ENCODE results near the gene PSMA7. TPM values are rescaled to one million over a fixed set of nuclear protein-coding genes. Genes with fewer than 3 reads are reported as not detected.
"Not testable (repeated sequence)": the region's sequence is repeated elsewhere in the genome, so short reads cannot be mapped to it uniquely, and the experiment has no call there.

PSMA7 gene
- total RNA-seq, 1 donor from 2014 or later: 124 TPM

GRCh38 chr20:62126141-62126540 is 17.1 kb downstream of the PSMA7 start:
- intact Hi-C loops (cut with DNase I): loop anchor here (10.0 kb wide), 1 partner anchor 61 kb away; the partner anchor contains the start of gene TAF4
- no peak for ATAC-seq

DNA sequence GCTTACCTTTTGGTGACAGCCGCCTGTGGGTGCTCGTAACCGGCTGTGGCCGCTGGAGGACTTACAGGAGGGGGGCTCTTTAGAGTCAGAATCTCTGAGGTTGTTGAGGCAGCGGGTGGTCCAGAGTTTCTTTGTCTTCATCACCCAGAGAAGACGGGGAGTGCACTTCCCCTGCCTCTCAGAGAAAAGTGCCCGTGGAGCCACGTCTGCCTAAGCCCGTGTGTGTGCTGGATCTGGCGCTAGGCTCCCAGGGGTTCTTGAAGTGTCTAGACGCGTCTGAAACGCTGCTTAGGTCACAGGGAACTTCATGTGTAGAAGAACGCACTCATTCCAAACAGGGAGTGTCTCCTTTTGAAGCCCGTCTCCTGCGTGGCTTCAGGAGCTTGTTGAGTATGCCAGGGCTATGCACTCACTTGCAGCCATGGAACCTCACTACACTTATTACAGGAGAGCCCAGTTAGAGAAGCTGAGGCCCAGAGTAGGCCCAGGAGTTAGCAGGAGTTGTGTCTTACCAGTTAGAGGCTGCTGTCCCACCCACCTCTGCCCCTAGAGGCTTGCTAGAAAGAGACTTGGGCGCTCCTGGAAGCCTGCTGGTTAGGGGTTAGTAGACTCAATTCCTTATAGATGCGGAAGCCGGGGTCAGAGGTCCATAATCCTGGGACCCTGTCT is 19.6 kb downstream of the PSMA7 start:
- DNase-seq (ENCODE audit: low spot score) (no peak), ATAC-seq (no peak)
- intact Hi-C loops (cut with DNase I): loop anchor here (10.0 kb wide), 1 partner anchor 59 kb away; the partner anchor contains the start of gene TAF4

More at GRCh38 chr20:62126141-62126540, 17.1 kb downstream of the PSMA7 start:
- no peak for DNase-seq (ENCODE audit: low spot score)

DNA sequence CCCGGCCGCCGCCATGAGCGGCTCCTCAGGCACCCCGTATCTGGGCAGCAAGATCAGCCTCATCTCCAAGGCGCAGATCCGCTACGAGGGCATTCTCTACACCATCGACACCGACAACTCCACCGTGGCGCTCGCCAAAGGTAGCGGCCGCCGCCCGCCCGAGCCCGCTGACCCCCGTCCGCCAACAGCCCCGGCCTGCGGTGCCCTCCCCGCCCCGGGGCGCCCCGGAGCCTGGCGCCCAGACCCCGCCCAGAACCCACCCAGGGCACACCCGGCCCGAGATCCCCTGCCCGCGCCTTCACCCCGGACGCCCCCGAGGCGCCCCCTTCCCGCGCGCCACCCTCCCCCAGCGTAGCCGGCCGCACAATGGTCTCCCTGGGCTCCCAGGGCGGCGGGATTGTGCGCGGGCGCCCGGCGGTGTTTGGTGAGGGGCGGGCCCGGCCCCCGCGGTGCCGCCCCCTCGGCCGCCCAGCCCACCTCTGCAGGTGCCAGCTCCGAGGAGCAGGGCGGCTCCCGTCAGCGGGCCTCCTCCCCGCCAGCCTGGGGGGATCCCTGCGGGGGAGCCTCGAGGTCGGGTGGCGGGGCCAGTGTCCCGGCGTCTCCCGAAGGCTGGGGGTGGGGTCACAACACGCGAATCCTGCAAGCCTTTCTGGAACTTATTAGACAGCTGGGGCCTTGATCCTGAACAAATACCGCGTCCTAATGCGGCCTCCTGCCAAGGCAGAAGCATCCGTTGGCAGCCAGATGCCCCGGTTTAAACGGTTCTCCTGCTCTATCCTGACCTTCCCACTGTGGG is 20.3 kb downstream of the PSMA7 start:
- intact Hi-C loops (cut with DNase I): loop anchor here (10.0 kb wide), 1 partner anchor 58 kb away; the partner anchor contains the start of gene TAF4
- DNase-seq (ENCODE audit: low spot score): peak; percentile 71
- peak; percentile 1 for ATAC-seq

GRCh38 chr20:62121776-62122653 is 21.2 kb downstream of the PSMA7 start, which contains the start of gene LSM14B:
LSM14B (plus strand) TSS chr20:62122475; CDS start chr20:62122667, 192 bp downstream.
- peak; percentile 96 for DNase-seq (ENCODE audit: low spot score)
- intact Hi-C loops (cut with DNase I): loop anchor here (10.0 kb wide), 1 partner anchor 57 kb away; the partner anchor contains the start of gene TAF4
- peak; percentile 96 for ATAC-seq

DNA sequence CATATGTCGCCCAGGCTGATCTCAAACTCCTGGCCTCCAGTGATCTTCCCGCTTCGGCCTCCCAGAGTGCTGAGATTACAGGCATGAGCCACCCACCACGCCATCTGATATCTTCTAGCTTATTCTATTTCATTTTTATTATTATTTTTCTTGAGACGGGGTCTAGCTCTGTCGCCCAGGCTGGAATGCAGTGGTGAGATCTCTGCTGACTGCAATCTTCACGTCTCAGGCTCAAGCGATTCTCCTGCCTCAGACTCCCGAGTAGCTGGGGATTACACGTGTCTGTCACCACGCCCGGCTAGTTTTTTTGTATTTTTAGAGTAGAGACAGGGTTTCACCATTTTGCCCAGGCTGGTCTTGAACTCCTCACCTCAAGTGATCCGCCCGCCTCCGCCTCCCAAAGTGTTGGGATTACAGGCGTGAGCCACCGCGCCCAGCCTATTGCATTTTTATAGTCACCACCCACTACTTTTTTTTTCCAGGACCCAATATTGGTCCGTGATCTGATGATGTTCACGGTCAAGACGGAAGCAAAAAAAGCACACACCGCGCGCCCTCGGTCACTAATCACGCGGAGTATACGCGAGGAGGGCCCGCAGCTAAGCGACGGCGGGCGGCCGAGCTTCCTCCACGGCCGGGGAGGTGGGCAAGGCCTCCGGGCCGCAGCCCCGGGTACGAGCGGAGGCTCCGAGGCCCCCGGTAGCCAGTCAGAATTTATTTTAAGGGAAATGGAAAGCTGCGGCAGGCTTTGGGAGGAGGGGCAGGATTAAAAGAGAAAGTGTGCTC is 22.0 kb downstream of the PSMA7 start:
- no peak for DNase-seq (ENCODE audit: low spot score)
- intact Hi-C loops (cut with DNase I): loop anchor here (10.0 kb wide), 1 partner anchor 56 kb away; the partner anchor contains the start of gene TAF4
- peak; percentile 29 for ATAC-seq

DNA sequence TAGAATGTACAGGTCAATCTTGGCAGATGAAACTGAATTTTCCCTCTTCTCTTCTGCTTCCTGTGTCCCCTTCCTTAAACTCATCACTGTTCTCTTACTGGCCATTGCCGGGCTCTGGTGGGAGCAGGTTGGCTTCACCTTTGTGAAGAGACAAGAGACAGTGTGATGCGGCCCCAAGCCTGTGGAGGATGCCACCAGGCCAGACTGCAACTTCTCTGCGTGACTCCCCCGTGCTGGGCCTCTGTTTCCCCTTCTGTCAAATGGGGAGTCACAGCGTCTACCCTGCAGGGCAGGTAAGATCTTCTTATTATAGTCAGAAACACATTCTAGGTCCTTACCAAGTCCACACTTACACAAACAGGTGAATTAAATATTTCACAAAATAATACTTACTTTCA is 22.8 kb downstream of the PSMA7 start:
- DNase-seq (ENCODE audit: low spot score) (no peak), ATAC-seq (no peak)
- intact Hi-C loops (cut with DNase I): loop anchor here (10.0 kb wide), 1 partner anchor 56 kb away; the partner anchor contains the start of gene TAF4

GRCh38 chr20:62119591-62120364 is 23.4 kb downstream of the PSMA7 start:
- DNase-seq (ENCODE audit: low spot score): no peak
- ATAC-seq: no peak
- intact Hi-C loops (cut with DNase I): loop anchor here (10.0 kb wide), 1 partner anchor 55 kb away; the partner anchor contains the start of gene TAF4

DNA sequence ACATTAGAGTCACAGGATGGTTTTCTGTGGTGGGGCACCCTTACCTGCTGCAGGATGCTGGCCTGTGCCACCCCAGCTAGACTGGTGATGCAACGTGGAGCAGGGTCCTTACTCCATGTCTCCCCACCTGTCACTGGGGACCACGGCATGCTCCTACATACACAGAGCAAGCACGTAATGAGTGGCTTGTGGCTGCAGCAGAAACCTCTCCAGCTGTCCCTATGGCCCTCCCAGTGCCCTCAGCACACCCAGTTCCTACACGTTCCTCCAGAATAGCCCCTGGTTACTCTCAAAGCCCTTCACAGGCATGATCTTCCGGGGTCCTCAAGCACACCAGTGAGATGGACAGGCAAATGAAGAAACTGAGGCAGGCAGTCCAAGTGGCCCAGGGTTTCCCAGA is 24.1 kb downstream of the PSMA7 start:
- DNase-seq (ENCODE audit: low spot score) (no peak), ATAC-seq (no peak)
- intact Hi-C loops (cut with DNase I): no loop called here

DNA sequence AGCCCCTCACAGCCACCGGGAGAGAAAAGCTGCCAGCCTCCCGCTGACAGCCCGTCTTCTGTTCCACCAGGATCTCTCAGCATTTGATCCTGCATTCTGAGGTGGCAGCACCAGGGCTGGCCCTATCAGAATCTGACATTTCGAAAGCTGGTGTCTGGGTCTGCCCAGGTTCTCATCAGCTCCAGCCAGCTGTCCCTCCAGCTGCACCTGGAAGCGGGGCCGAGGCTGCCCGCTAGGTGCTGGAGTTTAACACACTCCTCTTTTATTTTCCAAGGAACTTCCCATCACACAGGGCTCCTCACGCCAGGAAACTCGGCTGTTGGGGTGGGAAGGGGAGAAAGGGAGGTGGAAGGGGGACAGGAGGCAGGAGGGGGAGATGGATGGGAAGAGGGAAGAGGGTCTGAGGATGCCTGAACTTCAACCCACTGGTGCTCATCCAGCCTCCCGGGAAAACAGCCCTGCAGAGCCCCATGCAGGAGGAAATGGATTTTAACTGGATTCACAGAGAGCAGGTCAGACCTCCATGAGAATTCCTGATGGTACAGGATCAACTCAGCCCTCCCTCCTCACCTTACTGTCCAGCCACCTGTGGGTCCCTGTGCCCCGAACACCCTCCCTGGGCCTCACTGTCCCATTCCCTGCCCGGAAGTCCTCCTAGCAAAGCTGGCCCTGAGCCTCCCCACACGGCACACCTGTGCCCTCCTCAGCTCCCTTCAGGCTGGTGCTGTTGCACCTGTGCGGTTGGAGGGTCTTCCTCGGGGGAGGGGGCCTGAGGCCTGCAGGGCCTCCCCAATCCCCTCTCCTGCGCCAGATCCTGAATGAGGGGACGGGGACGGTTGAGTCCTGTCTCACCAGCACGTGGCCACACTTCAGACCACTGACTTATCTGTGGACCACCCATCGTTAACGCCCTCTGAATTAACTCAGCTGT is 24.8 kb downstream of the PSMA7 start:
- intact Hi-C loops (cut with DNase I): no loop called here

GRCh38 chr20:62117658-62118057 is 25.5 kb downstream of the PSMA7 start:
- no peak for ATAC-seq

More for the DNA sequence above, 24.8 kb downstream of the PSMA7 start:
- ATAC-seq: no peak
- no peak for DNase-seq (ENCODE audit: low spot score)

GRCh38 chr20:62117362-62117646 is 25.9 kb downstream of the PSMA7 start:
- intact Hi-C loops (cut with DNase I): no loop called here
- DNase-seq (ENCODE audit: low spot score): no peak
- no peak for ATAC-seq

More at GRCh38 chr20:62117658-62118057, 25.5 kb downstream of the PSMA7 start:
- intact Hi-C loops (cut with DNase I): no loop called here
- DNase-seq (ENCODE audit: low spot score): no peak

- intact Hi-C loops (cut with DNase I): no loop called here
- no peak for ATAC-seq
- DNase-seq (ENCODE audit: low spot score): no peak
Observed at GRCh38 chr20:62116558-62117361, 26.4 kb downstream of the PSMA7 start.

DNA sequence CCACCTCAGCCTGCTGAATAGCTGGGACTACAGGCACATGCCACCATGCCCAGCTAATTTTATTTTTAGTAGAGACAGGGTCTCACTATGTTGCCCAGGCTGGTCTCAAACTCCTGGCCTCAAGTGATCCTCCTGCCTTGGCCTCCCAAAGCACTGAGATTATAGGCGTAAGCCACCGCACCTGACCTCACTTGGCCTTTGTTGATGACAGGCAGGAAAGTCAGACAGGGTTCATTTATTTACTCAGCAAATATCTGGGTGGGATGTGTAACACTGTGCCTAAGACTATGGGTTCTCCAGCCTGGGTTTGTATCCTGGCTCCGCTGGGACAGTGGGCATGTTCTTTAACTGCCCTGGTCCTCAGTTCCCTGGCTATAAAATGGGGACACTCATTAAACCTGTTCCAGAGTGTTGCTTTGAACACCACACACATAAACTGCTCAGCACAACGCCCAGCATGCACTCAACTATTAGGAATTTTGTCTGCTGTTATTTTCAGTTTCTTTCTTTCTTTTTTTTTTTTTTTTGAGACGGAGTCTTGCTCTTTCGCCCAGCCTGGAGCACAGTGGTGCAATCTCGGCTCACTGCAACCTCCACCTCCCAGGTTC is 27.3 kb downstream of the PSMA7 start:
- DNase-seq (ENCODE audit: low spot score); ATAC-seq; intact Hi-C loops (cut with DNase I): not testable (repeated sequence)

- ATAC-seq (no peak), DNase-seq (ENCODE audit: low spot score) (no peak)
- intact Hi-C loops (cut with DNase I): no loop called here
Observed at GRCh38 chr20:62114894-62115293, 28.3 kb downstream of the PSMA7 start.

DNA sequence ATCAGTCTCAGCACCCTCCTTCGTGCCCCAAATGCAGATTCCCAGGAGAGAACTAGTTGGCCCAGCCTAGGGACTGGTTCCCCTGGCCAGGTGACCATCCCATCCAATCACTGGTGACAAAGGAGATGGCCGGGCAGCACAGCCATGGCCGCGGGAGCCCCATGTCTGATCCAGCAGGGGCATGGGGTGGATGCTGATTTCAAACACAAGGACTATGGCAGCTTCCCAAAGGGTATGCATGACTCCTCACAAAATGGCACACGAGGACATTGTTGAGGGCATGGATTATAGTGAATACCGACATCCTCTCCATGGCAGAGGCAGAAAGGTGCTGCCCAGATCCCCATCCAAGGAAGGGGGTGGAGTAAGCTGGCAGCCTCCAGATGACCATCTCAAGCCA is 30.8 kb downstream of the PSMA7 start:
- intact Hi-C loops (cut with DNase I): no loop called here
- DNase-seq (ENCODE audit: low spot score) (no peak), ATAC-seq (no peak)

Measured in sciatic nerve (tissue), 2 donors.